Measurements from ENCODE around the gene MEOX1. TPM values are rescaled to one million over a fixed set of nuclear protein-coding genes. Genes with fewer than 3 reads are reported as not detected.
A peak's percentile ranks its signal among the peaks of the same experiment; 100 is the strongest.

Gene MEOX1
- total RNA-seq, 1 experiment from 2014 or later: not detected

DNA sequence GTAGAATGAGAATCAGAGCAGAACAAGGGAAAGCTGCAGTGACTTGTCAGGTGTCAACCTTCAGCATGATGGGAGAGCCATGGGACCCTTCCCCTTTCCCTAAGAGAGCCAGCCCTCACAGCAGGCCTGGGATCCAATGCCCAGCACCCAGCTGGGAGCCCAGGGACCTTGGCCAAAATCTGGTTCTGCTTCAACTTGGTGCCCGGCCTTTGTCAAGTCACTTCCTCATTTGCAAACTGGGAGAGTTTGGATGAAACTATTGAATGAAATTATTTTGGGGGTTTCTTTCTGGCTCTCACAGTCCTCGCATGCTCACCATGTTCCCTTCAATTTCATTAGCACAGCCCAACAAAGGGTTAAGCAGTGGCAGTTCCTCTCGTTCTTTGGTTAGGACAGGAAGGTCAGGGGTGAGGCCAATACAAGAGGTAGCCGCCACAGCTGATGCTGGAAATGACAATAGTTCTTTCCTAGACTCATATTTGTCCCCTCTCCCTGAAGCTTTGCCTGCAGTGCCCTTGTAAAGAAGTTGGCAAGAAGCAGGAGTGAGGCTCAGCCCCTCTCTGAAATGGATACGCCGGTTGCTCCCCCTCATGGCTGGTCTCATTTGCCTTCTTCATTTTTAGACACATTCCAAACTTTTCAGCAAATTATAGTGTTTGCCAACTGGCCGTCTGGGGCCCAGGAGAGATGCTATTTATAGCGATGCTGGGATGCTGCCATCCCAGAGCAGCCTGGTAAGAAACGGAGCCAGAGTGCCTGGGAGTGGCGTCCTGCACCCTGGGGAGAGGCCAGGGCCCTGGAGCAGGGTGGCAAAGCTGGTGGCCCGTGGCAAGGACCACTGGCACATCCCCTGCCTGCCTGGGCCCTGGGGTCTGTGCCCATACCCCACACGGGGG is 34.5 kb upstream of the MEOX1 start:
- Histone ChIP-seq H3K56ac (ENCODE audit: insufficient read length, low read depth, low read length) (no peak overlapping the region), H3K79me2 (ENCODE audit: insufficient read depth, low read length) (no peaks in the 10 kb centered on the region), H3K79me1 (ENCODE audit: insufficient read depth, low read depth, low read length, poor library complexity, severe bottlenecking) (no peaks in the 10 kb centered on the region), H4K20me1 (ENCODE audit: control insufficient read depth, insufficient read depth, insufficient read length) (no peaks in the 10 kb centered on the region), H2BK5ac (ENCODE audit: insufficient read length, low read length) (no peak overlapping the region), H4K5ac (ENCODE audit: insufficient read length, low read depth, low read length) (no peak overlapping the region), H3K14ac (ENCODE audit: insufficient read depth, low read length) (no peak overlapping the region), H4K8ac (replicated peaks; ENCODE audit: insufficient read length, low read depth, low read length) (no peak overlapping the region), H2BK12ac (ENCODE audit: insufficient read length, low read depth, low read length) (no peak overlapping the region), H2BK20ac (ENCODE audit: low read depth, low read length, poor library complexity, severe bottlenecking) (no peak overlapping the region), H3K4ac (ENCODE audit: low read depth, low read length) (no peak overlapping the region), H2AK5ac (ENCODE audit: insufficient read length, low read length) (no peak overlapping the region), H3K9ac (ENCODE audit: extremely low read depth, insufficient read length, low read length) (no peak overlapping the region), H3K4me2 (ENCODE audit: insufficient read depth, insufficient read length, low read length) (no peak overlapping the region), H4K91ac (ENCODE audit: insufficient read length, low read depth, low read length) (no peak overlapping the region), H2BK120ac (ENCODE audit: low read depth, low read length, poor library complexity, severe bottlenecking) (no peak overlapping the region), H3K9me3 (ENCODE audit: control insufficient read depth, low read depth, low read length) (no peaks in the 10 kb centered on the region), H3K27ac (ENCODE audit: insufficient read length, low read depth, low read length) (no peak overlapping the region), H3K23me2 (ENCODE audit: insufficient read length, low read depth, low read length, poor library complexity, severe bottlenecking) (no peaks in the 10 kb centered on the region), H3K27me3 (ENCODE audit: insufficient read depth, low read length) (no peaks in the 10 kb centered on the region), H2BK15ac (ENCODE audit: low read depth, low read length) (no peak overlapping the region), H3K4me1 (ENCODE audit: insufficient read depth, low read length) (no peaks in the 10 kb centered on the region), H2AFZ (ENCODE audit: low read length) (no peak overlapping the region), H3T11ph (ENCODE audit: low read length) (no peak overlapping the region), H3K23ac (ENCODE audit: insufficient read length, low read depth, low read length) (no peak overlapping the region), H3K18ac (ENCODE audit: insufficient read length, low read depth, low read length) (no peak overlapping the region)
- TF ChIP-seq, protein P1, sequence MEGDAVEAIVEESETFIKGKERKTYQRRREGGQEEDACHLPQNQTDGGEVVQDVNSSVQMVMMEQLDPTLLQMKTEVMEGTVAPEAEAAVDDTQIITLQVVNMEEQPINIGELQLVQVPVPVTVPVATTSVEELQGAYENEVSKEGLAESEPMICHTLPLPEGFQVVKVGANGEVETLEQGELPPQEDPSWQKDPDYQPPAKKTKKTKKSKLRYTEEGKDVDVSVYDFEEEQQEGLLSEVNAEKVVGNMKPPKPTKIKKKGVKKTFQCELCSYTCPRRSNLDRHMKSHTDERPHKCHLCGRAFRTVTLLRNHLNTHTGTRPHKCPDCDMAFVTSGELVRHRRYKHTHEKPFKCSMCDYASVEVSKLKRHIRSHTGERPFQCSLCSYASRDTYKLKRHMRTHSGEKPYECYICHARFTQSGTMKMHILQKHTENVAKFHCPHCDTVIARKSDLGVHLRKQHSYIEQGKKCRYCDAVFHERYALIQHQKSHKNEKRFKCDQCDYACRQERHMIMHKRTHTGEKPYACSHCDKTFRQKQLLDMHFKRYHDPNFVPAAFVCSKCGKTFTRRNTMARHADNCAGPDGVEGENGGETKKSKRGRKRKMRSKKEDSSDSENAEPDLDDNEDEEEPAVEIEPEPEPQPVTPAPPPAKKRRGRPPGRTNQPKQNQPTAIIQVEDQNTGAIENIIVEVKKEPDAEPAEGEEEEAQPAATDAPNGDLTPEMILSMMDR (conservative IDR thresholded peaks at IDR 0.05): no peak
- no CpG with 5 or more reads among the region's 12 CpGs for WGBS (ENCODE audit: extremely low coverage, insufficient read length, low lambda C conversion rate)
- no peaks in the 10 kb centered on the region for H3K9me3 Mint-ChIP-seq
- no peaks in the 10 kb centered on the region; a peak in 1 of 7 replicates for H3K36me3 Mint-ChIP-seq (ENCODE audit: insufficient read depth in 1 of 3, low read depth in 3 of 3)
- H3K27me3 Mint-ChIP-seq (ENCODE audit: low read depth): peaks cover 5% of the 10 kb centered on the region
- no peak overlapping the region for H3K4me3 Mint-ChIP-seq
- peak; percentile 26 for DNase-seq
- H3K27ac Mint-ChIP-seq: no peak overlapping the region; a peak in 1 of 7 replicates
- H3K4me1 Mint-ChIP-seq: peaks cover 14 to 34% of the 10 kb centered on the region in 2 experiments
